GM19452 (cell line): ENCODE results near the gene COX6B2.
"Not testable (repeated sequence)": the region's sequence is repeated elsewhere in the genome, so short reads cannot be mapped to it uniquely, and the experiment has no call there.

Experiments
- ATAC-seq: cut with Tn5 transposase; IDR thresholded peaks from one replicate; pipeline ENCODE4 v1.9.1; 2021; ENCODE audit not compliant: unreplicated experiment

The COX6B2 gene, protein sequence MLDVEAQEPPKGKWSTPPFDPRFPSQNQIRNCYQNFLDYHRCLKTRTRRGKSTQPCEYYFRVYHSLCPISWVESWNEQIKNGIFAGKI

DNA sequence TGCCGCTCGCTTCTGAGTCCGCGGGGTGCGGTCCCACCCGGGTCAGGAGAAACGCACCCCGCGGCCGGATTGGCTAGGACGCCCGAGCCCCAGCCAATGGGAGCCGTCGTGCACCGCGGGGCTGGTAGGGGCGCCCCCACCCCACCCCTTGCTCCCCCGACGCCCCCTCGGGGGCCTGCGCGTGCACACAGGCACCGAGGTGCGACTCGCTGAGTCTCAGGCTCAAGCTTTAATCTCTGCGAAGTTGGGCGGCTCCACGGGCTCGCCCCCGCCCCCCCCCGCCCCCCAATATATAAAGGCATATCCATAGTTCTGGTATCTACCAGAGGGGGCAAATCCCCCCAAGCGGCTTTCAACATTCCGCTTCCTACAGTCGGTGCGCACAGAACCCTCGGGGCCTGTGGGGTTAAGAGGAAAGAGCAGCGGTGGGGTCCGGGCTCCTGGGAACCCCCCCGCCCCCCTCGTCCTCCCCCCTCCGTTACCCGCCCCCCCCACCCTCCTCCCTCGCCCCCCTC, at the start of gene COX6B2:
TSS of gene COX6B2 (minus strand) at position 22 of the 515 bp plus-strand sequence. CDS start 198 bp downstream, outside the sequence.
- ATAC-seq, result no peak

DNA sequence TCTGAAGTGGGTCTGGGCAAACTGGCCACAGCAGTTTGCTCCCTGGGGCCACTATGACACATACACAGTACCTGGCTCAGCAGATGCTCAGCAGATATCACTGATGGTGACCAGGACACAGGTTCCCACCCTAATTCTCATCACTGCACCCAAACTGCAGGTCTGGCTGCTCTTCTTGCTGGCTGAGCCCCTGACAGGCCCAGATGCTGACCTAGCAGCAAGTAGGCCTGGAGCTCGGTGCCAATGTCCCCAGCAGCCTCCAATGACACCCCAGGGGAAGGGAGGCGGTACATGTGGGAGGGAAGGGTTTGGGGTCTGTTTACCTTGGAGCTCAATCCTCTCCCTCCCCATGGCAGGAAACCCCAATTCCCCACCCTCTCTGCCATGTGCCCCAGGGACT, 48.0 kb upstream of the COX6B2 start:
- no peak for ATAC-seq

DNA sequence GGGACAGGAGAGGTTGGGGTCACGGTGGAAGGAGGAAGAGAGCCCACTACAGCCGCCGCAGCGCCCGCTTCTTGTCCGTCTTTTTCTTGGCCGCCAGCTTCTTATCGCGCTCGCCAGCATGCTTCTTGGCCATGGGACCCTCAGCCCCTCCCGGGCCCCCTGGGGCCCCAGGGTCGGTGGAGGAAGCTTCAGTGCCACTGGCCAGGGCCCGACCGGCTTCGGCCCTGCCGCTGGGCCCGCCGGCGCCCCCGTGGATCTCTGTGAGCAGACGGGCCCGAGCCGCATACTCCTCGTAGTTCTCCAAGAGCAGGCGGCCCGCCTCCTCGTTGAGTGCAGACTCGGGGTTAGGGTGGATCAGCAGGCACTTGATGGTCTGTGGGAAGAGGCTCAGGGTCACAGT, 46.9 kb upstream of the COX6B2 start:
- not testable (repeated sequence) for ATAC-seq

DNA sequence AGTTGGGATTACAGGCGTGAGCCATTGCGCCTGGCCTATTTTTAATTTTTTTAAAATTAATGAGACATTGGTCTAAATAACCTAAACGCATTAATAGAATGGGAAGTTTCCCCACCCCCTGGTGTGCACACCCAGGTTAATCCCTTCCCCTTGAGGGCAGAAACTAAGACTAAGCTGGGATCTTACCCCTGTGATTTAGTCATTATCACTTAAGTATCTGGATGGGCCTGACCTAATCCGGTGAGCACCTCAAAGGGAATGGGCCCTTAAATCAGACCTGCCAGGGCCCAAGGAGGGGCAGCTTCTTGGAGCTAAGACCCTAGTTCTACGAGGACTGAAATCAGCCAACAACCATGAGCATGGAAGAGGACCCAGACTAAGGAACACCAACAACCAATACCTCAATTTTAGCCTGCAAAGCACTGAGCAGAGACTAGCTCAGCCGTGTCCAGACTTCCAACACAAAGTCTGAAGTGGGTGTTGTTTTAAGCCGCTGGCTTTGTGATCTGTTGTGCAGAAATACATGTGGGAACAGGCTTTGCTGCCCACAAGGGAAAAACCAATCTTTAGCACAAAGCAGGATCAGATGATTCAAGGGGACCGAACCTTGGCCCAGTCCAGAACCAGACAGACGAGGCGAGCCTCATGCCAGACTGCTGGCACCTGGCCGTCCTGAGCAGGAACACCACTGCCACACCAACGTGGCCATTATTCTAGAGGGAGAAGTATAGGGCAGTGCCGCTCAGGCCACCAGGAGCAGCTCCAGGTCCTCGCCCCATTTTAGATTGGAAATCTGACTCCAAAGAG, 46.0 kb upstream of the COX6B2 start:
- no peak for ATAC-seq

DNA sequence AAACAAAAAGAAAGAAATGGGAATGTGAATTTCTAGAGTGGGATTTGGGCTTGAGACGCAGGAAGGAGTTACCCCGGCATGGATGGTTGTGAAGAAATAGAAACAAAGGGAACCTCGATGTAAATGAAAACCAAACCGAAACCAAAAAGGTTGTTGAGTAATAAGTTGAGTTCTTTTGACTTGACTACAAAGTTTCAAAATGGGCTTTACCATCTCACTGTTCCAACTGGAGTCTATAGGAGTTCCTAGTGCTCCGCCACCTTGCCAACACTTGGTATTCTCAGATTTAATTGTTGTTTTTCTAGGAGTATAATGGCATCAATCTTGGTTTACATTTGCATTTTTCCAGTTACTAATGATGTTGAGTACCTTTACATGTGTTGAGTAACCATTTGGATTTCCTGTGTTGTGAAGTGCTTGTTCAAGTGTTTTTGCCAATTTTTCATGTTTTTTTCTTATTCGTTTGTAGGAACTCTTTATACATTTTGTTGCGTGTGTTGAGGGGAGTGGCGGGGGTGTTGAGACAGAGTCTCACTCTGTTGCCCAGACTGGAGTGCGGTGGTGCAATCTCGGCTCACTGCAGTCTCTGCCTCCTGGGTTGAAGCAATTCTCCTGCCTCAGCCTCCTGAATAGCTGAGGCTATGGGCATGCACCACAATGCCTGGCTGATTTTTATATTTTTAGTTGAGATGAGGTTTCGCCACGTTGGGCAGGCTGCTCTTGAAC, 43.8 kb upstream of the COX6B2 start:
- no peak for ATAC-seq

DNA sequence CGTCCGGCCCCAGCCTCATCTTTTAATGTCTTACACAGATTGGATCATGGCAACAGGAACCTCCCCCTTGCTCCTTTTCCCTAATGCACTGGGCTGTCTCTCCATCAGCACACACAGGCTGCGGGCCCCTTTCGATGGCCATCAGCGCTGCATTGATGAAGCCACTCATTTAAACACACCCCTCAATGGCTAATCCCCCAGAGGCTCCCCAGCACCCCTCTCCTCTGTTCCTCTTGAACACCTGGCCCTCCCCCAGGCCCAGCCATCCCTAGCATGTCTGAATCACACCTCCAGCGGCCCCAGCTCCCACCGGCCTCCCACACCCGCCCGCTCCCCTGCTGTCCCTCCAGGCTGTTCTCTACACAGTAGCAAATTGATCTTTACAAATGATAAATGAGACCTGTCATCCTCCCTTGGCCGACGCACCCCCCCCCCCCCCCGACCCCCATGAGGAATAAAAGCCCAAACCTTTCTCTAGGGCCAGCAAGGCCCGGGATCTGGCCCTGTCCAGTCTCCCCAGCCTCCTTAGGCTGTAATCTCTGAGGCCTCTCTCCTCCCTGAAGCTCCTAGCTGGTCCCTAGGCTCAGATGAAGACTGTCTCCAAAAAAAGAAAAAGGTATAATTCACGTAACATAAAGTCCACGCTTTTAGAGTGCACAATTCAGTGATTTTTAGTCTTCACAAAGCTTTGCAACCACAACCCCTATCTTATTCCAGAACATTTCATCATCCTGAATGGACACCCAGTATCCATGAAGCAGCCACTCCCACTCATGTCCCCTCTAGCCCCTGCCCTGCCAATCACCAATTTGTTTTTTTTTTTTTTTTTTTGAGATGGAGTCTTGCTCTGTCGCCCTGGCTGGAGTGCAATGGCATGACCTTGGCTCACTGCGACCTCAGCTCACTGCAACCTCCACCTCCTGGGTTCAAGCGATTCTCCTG, 38.6 kb upstream of the COX6B2 start:
- ATAC-seq, result no peak

DNA sequence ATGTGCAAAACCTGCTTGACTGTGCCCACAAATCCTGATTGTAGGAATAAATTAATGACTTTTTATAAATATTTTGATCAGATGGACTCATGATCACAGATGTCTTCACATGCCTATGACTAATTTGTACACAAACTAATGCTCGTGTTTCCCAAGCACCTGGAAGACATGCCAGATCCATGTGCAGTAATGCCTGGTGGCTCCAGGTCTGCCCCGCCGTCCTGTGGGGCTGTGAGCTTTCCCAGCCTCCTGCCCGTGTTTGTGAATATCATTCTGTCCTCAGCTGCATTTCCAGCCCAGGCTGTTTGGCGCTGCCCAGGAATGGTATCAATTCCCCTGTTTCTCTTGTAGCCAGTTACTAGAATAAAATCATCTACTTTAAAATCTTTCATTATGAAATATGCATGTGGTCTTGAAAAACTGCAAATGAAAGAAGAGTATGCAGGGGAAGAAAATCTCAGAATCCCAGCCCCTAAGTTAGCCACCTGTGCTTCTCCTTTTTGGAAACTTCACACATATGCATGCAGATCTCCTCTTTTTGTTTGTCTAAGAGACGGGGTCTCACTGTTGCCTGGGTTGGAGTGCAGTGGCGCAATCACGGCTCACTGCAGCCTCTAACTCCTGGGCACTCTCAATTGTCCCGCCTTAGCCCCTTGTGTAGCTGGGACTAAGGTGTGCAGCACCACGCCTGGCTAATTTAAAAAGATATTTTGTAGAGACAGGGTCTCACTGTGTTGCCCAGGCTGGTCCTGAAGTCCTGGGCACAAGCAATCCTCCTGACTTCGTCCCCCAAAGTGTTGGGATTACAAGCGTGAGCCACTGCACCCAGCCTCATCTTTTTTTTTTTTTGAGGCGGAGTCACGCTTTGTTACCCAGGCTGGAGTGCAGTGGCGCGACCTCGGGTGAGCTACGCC, 37.4 kb upstream of the COX6B2 start:
- ATAC-seq, result no peak

DNA sequence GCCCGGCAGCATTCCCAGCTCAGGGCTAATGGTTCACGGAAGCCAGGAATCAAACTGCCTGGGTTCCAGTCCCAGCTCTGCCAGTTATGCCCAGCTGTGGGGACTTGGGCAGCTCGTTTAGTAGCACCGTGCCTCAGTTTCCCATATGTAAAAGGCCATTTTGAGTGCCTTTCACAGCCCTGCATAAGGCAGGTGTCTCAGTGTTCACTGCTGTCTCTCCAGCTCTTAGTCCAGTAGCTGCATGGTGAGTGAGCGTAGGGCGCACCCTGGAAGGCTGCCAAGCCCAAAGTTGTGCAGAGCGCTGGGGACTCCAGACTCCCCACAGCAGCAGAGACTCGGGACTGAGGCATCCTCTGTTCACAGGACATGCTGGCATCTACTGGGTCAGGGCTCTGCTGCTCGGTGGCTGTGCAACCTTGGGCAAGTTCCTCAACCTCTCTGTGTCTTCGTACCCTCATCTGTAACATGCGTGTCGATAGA, 36.7 kb upstream of the COX6B2 start:
- ATAC-seq, result no peak

DNA sequence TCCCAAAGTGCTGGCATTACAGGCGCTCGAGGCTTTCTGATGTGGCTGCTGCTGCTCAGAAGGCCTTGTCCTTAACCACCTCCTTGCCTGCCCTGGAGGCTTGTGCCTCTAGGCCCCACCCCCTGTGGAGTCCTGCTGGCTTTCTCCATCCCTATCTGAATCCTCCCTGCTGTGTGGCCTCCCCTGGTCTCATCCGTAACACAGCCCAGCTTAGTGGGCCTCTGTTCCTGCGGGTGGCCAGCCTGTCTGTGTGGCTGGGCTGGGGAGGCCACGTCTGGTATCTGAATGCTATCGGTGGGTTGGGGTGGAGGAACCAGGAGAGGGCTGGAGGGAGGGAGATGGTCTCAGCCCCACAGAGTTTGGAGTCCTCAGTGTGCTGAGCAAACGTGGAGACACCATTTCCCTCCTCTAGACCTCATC, 36.0 kb upstream of the COX6B2 start:
- no peak for ATAC-seq

DNA sequence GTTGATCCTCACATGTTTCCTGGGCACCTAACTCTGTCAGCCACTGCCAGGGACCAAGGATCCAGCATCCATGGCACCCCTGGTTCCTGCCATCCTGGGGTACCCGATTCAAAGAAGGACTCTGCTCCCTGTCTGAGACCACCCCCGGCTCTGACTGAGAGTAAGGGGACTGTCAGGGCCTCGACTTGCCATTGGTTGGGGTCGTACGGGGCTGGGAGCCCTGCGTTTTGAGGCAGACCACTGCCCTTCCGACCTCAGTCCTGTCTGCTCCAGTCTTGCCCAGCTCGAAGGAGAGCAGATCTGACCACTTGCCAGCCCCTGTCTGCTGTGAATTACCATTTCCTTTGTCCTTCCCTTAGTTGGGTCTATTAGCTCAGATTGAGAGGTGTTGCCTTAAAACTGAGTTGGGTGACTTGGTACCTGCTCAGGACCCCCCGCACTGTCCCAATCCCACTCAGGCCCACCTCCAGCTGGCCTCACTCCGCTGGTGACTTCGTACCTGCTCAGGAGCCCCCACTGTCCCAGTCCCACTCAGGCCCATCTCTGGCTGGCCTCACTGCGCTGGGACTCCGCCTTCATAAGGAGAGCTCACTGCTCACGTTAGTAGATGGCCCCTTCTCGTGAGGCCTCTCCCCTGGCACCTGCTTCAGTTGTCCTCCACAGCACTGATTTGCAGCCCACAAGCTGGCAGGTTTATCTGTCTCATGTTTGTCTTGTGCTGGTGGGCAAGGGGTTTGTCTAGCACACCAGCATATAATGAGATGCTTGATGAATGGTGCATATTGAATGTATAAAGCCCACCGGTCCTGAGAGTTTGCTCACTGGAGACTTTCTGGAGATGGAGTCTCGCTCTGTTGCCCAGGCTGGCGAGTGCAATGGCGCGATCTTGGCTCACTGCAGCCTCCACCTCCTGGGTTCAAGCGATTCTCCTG, 35.1 kb upstream of the COX6B2 start:
- no peak for ATAC-seq

DNA sequence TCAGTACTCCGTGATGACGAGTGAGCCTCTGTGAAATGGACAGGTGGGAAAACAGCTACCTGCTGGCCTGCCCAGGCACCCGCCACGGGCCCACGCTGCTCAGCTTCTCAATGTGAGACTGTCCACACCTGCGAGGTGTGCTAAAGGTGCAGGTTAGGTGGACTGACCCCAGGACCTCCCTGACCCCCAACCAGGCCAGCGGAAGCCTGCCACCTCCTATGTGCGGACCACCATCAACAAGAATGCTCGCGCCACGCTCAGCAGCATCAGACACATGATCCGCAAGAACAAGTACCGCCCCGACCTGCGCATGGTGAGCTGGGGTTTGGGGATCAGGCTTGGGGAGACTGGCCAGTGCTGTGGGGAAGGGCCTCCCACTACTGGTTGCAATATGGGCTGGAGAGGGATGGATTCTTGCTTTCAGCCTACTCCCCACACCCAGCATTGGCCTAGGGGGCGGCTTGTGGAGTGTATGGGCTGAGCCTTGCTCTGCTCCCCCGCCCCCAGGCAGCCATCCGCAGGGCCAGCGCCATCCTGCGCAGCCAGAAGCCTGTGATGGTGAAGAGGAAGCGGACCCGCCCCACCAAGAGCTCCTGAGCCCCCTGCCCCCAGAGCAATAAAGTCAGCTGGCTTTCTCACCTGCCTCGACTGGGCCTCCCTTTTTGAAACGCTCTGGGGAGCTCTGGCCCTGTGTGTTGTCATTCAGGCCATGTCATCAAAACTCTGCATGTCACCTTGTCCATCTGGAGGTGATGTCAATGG, 33.4 kb upstream of the COX6B2 start:
- ATAC-seq, result no peak

DNA sequence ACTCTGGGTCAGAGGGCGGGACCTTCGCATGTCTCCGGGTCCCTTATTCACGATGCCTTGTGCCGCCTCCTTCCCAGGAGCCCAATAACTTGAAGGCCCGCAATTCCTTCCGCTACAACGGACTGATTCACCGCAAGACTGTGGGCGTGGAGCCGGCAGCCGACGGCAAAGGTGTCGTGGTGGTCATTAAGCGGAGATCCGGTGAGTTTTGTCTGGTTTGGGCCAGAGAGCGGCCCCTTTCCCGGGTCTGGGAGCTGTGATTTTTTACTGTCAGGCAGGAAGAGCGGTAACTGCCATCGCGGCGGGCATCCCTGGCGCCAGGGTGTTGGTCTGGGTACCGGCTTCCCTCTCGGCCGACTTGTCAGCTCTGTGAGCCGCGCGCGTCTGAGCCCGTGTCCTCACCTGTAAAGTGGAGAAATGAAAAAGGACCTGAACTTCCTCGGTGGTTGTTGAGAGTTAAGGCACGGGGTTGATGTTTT, 32.0 kb upstream of the COX6B2 start:
- ATAC-seq, result no peak

DNA sequence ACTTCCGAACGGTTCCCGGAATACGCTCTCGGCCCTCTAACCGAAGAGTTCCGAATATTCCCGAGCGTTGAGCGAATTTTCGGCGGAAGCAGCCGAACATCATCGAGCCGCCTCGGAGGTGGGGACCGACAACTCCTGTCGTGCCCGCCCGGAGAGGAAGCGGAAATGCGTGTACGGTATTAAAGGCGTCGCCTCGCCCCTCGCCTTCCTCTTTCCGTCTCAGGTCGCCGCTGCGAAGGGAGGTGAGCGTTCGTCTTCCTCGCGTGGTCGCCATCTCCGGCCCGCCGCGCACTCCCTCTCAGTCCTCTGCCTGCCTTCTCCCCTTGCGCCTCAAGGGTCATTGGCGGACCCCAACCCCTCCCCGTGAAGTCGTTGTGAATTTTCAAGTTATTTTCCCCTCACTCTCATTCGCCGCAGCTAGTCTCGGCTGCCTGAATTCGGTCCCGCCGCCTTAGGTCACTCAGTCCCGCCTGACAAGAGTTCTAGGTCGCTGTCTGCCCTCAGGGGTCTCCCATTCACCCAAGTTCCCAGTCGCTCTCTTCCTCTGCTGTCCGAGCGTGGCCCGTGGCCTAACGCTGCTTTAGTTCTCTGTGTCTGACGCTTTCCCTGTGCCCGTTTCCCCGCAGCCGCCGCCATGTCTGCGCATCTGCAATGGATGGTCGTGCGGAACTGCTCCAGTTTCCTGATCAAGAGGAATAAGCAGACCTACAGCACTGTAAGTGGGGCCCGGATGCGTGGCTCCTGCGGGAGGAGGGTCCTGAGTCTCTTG, 31.4 kb upstream of the COX6B2 start, which contains the start of gene RPL28:
TSS of gene RPL28 (plus strand) at position 209 of the 769 bp plus-strand sequence. CDS start at position 635, 426 bp downstream.
- peak; percentile 54 for ATAC-seq

DNA sequence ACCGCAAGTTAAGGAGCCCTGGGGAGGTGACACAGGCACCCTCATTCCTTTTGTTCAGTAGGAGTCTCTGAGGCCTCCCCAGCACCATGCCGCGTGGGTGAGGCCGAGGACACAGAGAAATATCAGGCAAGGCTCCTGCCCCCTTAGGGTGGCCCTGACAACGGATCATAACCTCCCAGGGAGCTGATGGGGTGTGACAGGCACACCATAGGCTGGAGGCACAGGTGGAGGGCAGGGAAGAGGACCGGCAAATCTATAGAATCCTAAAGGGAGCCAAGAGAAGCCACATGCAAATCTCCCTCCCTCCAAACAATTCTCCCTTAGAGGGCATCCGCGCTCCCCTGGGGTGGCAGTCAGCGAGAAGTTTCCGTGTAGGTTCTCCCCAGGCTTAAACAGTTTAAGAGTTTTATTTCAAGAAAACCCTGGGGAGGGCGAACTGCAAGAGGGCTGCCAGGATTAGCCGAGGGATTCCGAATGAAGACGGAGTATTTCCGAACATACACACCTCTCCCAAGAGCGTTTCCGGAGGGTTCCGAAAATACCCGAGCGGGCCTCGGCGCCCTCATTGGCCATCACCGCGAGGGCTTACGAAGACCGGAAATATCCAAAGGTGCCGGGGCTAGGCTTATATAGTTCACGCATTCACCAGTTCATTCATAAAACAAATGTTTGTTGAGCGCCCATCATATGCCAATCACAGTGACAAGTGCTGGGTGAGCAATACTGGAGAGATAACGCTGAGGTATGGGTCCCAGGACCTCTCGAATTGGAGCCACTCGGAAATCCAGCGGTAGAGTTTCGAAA, 30.6 kb upstream of the COX6B2 start:
- peak; percentile 64 for ATAC-seq

DNA sequence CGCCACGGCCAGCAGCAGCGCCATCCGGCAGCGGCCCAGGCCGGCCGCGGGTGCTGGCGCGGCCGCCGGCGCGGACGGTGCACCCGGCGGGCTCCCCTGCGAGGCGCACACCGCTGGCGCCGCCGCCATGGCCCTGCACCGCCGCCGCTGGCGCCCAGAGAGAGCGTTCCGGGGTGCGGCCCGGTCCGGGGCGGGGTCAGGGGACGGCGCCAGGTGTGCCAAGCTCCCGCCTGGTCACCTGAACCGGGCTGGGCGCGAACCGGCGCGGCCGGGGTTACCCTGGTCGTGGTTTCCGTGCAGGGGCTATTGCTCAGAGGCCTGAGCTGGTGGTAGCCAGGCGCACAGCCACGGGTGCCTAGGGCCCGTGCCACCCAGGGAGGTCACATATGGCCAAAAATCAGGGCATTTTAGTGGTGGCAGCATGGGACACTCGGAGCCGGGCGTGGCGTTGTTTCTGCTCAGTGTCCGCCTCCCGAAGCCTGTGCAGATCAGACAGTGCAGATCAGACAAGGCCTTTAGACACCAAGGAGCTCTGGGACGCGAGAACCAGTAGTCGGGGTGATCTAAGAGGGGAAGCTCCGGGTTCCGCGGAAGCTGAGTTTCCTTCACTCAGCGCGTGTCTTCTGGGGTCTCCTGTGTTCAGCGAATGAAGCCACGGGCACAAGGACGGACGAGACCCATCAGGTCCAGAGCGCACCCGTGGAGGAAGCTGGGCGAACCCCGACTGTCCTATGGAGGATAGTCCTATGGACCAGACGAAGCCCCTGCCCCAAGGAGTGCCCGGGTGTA, 29.8 kb upstream of the COX6B2 start, which contains the start of gene TMEM238:
TSS of gene TMEM238 (minus strand) at position 162 of the 789 bp plus-strand sequence. CDS start at position 129, 33 bp downstream.
- no peak for ATAC-seq
